Coronary artery (tissue), 2 donors: ENCODE results near the gene TTC7B.

Source experiments
- DNase-seq: peaks from one replicate; pipeline ENCODE4 v3.0.0-alpha.2; 2017; ENCODE audit warnings: low spot score
- H3K27ac ChIP-seq, 2 donors: fragments of 200-600 bp; sonication (generic); one replicate each; pipeline ENCODE4 v1.5.1; 2016 to 2019
- H3K4me3 ChIP-seq: fragments of 200-600 bp; sonication (generic); 2 replicates; pipeline ENCODE4 v1.5.1; 2016; ENCODE audit warnings: mild to moderate bottlenecking, moderate library complexity
- CTCF ChIP-seq: fragments of 200-600 bp; sonication (generic); IDR thresholded peaks from one replicate; pipeline ENCODE4 v1.5.1; 2019; ENCODE audit warnings: antibody characterized with exemption

TTC7B gene

GRCh38 chr14:90731487-90731886 lies 84.7 kb downstream of the TTC7B start:
- no peak overlapping the region for H3K27ac ChIP-seq
- DNase-seq = no peak
- no peak overlapping the region for H3K4me3 ChIP-seq
- no peak for TF ChIP-seq CTCF

- H3K27ac ChIP-seq = no peak overlapping the region
- no peak for DNase-seq
- H3K4me3 ChIP-seq = no peak overlapping the region
- TF ChIP-seq CTCF = no peak
Measured at GRCh38 chr14:90730206-90730766, 85.9 kb downstream of the TTC7B start.

- DNase-seq = no peak
- Histone ChIP-seq H3K27ac (no peak overlapping the region), H3K4me3 (no peak overlapping the region)
- no peak for TF ChIP-seq CTCF
Measured at GRCh38 chr14:90728951-90729350, 87.3 kb downstream of the TTC7B start.

GRCh38 chr14:90727082-90727481 lies 89.1 kb downstream of the TTC7B start:
- Histone ChIP-seq H3K4me3 (no peak overlapping the region), H3K27ac (no peak overlapping the region)
- DNase-seq = no peak
- no peak for TF ChIP-seq CTCF

- TF ChIP-seq CTCF = no peak
- no peak overlapping the region for H3K27ac ChIP-seq
- no peak overlapping the region for H3K4me3 ChIP-seq
- no peak for DNase-seq
Measured at GRCh38 chr14:90726656-90727055, 89.6 kb downstream of the TTC7B start.

GRCh38 chr14:90724866-90725265 lies 91.4 kb downstream of the TTC7B start:
- H3K27ac ChIP-seq = no peak overlapping the region
- no peak for DNase-seq
- H3K4me3 ChIP-seq = no peak overlapping the region
- no peak for TF ChIP-seq CTCF

- no peak for TF ChIP-seq CTCF
- Histone ChIP-seq H3K27ac (no peak overlapping the region), H3K4me3 (no peak overlapping the region)
- no peak for DNase-seq
Measured at GRCh38 chr14:90722590-90722989, 93.6 kb downstream of the TTC7B start.
